Muscle layer of duodenum (tissue), 2 donors: ENCODE data around the gene CNNM4.
A peak's percentile ranks its signal among the peaks of the same experiment; 100 is the strongest.

Experiments
- H3K27ac ChIP-seq: one replicate; pipeline ENCODE4 v1.7.0; 2013; ENCODE audit warnings: mild to moderate bottlenecking, low read length
- H3K27me3 ChIP-seq: one replicate; pipeline ENCODE4 v1.7.0; 2013; ENCODE audit warnings: low read depth, mild to moderate bottlenecking, control low read depth, low read length
- H3K36me3 ChIP-seq, 2 donors: one replicate each; pipeline ENCODE4 v1.7.0; 2013; ENCODE audit warnings: low read length in 2 of 2, control low read depth in 1 of 2, mild to moderate bottlenecking in 1 of 2; ENCODE audit not compliant: insufficient read depth in 2 of 2, control insufficient read depth in 1 of 2
- H3K4me1 ChIP-seq, 2 donors: one replicate each; pipeline ENCODE4 v1.7.0; 2013; ENCODE audit warnings: low read length in 2 of 2, mild to moderate bottlenecking in 2 of 2, control low read depth in 1 of 2, moderate library complexity in 1 of 2; ENCODE audit not compliant: insufficient read depth in 2 of 2, control insufficient read depth in 1 of 2
- H3K4me3 ChIP-seq, 2 donors: one replicate each; pipeline ENCODE4 v1.7.0; 2013; ENCODE audit warnings: low read length in 2 of 2, low read depth in 1 of 2, mild to moderate bottlenecking in 1 of 2
- H3K9me3 ChIP-seq, 2 donors: one replicate each; pipeline ENCODE4 v1.7.0; 2013; ENCODE audit warnings: low read length in 2 of 2, control low read depth in 1 of 2, mild to moderate bottlenecking in 1 of 2; ENCODE audit not compliant: control insufficient read depth in 1 of 2
- donor health status: healthy.

CNNM4 gene

DNA sequence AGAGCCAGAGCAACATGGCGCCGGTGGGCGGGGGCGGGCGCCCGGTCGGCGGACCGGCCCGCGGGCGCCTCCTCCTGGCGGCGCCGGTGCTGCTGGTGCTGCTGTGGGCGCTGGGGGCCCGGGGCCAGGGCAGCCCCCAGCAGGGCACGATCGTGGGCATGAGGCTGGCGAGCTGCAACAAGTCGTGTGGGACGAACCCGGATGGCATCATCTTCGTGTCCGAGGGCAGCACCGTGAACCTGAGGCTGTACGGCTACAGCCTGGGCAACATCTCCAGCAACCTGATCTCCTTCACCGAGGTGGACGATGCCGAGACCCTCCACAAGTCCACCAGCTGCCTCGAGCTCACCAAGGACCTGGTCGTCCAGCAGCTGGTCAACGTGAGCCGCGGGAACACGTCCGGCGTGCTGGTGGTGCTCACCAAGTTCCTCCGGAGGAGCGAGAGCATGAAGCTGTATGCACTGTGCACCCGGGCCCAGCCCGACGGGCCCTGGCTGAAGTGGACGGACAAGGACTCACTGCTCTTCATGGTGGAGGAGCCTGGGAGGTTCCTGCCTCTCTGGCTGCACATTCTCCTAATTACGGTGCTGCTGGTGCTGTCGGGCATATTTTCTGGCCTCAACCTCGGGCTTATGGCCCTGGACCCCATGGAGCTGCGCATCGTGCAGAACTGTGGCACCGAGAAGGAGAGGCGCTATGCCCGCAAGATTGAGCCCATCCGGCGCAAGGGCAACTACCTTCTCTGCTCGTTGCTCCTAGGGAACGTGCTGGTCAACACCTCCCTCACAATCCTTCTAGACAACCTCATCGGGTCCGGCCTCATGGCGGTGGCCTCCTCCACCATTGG lies 507 bp downstream of the CNNM4 start:
- Histone ChIP-seq H3K36me3 (no peaks in the 10 kb centered on the region), H3K27me3 (no peaks in the 10 kb centered on the region), H3K4me3 (peak overlapping the region; percentile 82 to 84), H3K27ac (peak overlapping the region; percentile 74), H3K9me3 (no peaks in the 10 kb centered on the region), H3K4me1 (peaks cover 29 to 41% of the 10 kb centered on the region in 2 donors)

DNA sequence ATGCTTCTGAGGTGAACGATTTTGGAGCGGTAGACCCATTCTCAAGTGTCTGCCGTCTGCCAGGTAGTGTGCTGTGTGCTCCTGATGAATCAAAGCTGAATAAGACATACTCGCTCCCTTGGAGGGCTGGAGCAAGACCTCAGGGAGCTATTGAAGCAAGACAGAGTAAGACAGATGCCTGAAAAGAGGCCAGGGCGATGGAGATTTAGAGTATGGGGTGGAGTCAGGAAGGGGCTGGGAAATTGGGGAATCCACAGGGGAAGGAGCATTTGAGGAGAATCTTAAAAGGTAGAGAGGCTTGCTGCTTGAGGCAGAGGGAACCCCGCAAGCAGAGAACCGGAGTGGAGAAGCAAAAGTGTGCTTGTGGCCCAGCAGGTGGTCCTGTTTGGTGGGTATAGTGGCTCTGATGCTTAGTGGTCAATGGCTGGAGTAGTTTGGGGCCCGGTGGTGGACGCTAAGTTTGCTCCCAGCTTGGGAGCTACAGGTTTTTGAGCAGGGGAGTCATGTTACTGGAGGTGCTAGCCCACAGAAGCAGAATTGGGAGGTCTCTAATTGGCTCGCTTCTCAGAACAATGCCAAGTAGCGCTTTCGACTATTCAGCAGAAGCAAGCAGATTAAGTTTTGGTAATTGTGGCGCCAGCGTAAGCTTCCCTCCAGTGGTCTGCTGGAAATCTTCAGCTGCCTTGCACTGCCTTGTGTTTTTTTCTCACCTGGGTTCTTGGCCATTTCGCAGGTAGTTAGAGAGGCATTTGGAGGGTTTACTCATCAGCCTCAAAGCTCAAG lies 2.0 kb downstream of the CNNM4 start:
- Histone ChIP-seq H3K27ac (peak overlapping the region; percentile 47), H3K4me1 (peaks cover 29 to 41% of the 10 kb centered on the region in 2 donors), H3K4me3 (peak overlapping the region; percentile 82 to 84), H3K9me3 (no peaks in the 10 kb centered on the region), H3K36me3 (no peaks in the 10 kb centered on the region), H3K27me3 (no peaks in the 10 kb centered on the region)

DNA sequence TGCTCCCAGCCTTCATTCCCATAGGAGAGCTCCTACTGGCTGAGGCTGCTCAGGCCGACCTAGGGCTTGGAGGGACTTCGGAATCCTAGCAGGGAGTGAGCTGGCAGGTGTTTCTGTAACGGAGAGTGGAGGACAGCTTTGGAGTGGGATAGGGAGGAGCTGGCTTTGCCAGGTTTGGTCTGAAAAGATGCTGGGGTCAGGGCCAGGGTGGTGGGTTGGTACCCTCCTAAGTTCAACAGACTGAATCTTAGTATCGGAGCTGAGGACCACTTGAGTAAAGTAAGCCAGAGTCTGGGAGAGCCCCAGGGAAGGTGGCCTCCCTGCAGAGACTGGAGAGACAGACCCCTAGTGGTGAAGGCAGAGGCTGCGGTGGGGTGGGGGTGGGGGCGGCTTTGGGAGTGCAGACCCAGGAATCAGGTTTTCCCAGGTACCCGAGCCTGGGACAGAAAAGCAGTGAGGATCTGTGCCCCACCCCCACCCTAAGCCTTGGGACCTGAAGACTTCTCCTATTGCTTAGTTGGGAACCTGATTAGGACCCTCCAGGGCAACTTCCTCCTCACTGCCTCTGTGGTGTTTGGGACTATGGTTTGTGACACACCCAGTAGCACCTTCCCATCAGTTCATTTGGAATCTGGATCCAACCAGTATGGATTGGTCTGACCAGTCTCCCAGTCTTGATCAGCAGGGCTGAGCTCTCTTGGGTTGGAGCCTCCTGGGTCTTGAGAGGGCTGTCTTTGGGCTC lies 3.0 kb downstream of the CNNM4 start:
- Histone ChIP-seq H3K4me1 (peaks cover 29 to 41% of the 10 kb centered on the region in 2 donors), H3K4me3 (peak overlapping the region; percentile 82 to 84), H3K9me3 (no peaks in the 10 kb centered on the region), H3K27ac (peak overlapping the region; percentile 83), H3K36me3 (no peaks in the 10 kb centered on the region), H3K27me3 (no peaks in the 10 kb centered on the region)

DNA sequence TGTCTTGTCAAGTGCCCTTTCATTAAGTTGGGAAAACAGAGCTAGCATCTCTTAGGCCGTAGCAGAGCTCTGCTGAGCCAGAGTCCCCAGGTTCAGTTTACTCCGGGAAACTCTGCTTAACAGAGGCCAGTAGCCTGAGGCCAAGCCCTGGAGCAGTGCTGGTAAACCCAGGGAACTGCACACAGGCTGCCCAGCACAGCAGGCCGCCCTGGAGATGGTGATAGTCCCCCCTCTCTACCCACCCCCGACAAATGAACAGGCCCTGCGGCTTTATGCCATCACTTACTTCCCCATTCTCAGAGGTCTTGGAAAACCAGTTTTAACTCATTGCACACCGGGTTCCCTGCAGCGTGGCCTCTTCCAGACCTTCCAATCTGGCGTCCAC lies 3.5 kb downstream of the CNNM4 start:
- Histone ChIP-seq H3K4me1 (peaks cover 29 to 41% of the 10 kb centered on the region in 2 donors), H3K27ac (peak overlapping the region; percentile 83), H3K4me3 (peak overlapping the region; percentile 82 to 84), H3K9me3 (no peaks in the 10 kb centered on the region), H3K27me3 (no peaks in the 10 kb centered on the region), H3K36me3 (no peaks in the 10 kb centered on the region)

DNA sequence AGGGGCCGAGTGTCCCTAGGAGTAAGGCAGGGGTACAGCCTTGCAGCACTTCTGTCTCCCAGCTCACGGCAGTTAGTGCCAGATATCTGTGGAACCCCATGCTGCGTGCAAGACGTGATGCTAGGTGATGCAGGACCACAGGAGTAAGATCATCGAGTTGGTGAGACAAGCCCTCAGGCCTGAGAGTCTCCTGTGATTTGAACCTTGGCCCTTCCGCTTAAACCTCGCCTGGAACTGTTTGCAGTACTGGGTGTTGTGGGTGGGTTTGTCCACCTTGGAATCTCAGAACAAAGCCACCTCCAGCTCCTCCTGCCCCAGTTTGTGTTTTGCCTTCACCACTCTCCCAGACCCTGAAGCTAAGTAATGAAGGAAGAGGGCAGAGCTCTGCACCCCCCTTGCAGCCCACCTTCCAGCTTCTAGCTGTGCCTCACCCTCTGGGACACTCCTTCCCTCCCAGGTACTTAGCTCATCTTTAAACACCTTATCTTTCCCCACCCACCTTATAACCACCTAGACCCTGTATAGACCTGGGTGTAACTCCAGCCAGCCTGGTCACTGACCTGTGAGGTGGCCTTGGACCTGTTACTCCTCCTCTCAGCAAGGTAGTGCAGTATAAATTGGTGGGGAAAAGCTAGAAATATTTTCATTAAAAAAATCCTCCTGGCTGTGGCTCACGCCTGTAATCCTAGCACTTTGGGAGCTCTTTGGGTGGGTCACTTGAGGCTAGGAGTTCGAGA lies 6.6 kb downstream of the CNNM4 start:
- Histone ChIP-seq H3K27me3 (no peaks in the 10 kb centered on the region), H3K9me3 (no peaks in the 10 kb centered on the region), H3K36me3 (no peaks in the 10 kb centered on the region), H3K27ac (no peak overlapping the region), H3K4me1 (peaks cover 14 to 27% of the 10 kb centered on the region in 2 donors), H3K4me3 (no peak overlapping the region)

DNA sequence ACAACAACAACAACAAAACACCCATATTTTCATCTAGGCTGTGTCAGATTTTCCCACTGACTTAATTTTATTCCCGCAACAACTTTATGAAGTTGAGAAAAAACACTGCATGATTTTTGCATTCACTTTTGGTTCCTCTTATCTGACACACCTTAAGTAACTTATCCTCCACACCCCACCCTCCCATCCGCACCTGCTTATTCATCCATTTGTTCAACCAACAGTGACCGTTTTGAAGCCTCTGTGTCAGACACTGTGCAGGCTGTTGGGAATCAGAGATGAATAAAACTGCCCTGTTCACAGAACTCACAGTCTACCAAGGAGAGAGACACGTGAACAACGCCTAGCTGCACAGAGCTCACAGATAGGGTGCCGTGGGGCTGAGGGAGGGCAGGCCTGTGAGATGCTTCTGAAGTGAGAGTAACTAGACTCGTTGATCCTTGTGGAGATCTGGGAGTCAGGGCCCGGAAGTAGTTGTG lies 7.4 kb downstream of the CNNM4 start:
- no peak overlapping the region for H3K4me3 ChIP-seq

DNA sequence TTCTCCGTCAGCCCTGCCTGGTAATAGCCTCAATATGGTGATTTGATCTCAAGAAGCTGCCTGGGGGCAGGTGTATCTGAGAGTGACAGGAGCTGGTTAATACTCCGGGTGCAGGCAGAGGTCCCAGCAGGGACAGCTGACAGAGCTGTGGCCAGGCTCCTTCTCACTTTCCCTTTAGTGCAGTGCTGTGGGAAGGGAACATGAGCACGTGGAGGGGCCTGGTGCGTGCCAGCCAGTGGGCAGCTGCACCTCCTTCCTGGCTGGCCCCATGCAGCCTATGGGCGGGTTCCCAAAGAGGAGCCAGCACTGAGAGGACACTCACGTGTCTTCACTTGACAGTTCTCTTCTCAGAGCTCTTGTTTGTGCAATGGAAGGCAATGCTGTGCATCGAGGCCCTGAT lies 9.1 kb downstream of the CNNM4 start:
- Histone ChIP-seq H3K4me3 (no peak overlapping the region), H3K36me3 (no peaks in the 10 kb centered on the region), H3K27ac (no peak overlapping the region), H3K9me3 (no peaks in the 10 kb centered on the region), H3K4me1 (peaks cover 0 to 8% of the 10 kb centered on the region in 2 donors), H3K27me3 (no peaks in the 10 kb centered on the region)

More for the DNA sequence above, 7.4 kb downstream of the CNNM4 start:
- no peak overlapping the region for H3K27ac ChIP-seq
- H3K9me3 ChIP-seq: no peaks in the 10 kb centered on the region
- peaks cover 8 to 21% of the 10 kb centered on the region in 2 donors for H3K4me1 ChIP-seq
- no peaks in the 10 kb centered on the region for H3K36me3 ChIP-seq
- no peaks in the 10 kb centered on the region for H3K27me3 ChIP-seq

DNA sequence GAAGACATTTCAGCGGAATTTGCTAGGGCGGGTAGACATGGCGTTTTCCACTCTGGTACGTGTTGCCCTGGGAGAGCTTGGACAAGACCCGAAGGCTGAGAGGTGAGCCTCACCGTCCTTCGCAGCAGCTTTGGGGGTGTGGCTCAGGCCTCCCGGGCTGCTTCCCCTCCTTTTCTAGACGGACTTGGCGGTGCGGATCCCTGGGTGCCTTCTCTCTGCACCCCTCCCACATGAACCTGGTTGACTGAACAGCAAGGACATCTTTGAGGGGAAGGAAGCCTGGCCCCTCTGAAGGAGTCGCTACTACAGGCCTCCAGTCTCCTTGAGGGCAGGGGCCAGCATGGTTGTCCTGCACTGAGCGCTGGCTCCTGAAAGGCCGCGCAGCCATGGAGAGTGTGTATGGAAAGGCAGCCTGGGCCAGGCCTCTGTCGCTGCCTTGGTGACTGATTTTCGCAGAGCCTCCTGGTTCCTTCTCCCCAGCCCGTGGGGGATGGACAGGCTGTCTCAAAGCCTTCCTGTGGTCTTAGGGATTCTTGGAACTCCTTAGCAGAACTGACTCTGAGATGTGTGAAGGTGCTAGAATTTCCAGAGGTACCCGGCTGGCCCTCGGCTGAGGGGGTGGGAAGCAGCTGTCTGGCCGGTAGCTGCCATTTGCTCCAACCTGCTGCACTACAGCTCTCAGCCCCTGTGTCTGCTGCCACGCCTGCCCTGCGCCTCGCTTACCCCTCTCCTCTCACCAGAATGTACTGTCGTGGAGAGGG lies 9.9 kb downstream of the CNNM4 start:
- Histone ChIP-seq H3K4me1 (peaks cover 0 to 8% of the 10 kb centered on the region in 2 donors), H3K27me3 (no peaks in the 10 kb centered on the region), H3K9me3 (no peaks in the 10 kb centered on the region), H3K4me3 (no peak overlapping the region), H3K36me3 (no peaks in the 10 kb centered on the region), H3K27ac (no peak overlapping the region)

DNA sequence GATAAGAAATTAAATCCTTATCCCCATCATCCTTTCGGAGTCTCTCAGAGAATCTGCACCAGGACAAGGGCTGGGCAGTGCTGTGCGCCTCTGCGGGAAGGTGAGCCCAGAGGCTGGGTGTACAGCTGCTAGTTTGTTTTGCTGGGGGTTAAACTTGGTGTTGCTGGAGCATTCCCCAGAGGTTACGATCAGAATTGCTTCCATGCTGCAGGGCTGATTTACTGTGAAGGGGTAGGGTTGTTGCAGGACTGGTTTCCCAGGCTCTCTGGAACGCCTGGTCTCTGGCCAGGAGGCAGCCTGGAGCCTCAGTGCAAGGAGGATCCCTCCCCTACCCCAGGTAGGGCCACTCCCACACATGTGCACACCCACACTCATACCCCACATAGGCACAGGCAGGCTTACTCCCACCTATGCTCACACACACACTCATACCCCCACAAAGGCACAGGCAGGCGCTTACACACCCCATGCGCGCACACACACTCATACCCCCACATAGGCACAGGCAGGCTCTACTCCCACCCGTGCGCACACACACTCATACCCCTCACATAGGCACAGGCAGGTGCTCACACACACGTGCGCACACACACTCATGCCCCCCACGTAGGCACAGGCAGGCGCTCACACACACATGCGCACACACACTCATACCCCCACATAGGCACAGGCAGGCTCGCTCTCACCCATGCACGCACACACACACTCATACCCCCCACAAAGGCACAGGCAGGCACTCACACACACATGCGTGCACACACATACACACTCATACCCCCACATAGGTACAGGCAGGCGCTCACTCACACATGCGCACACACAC lies 11.3 kb downstream of the CNNM4 start:
- no peak overlapping the region for H3K27ac ChIP-seq
- no peaks in the 10 kb centered on the region for H3K36me3 ChIP-seq
- peaks cover 0 to 8% of the 10 kb centered on the region in 2 donors for H3K4me1 ChIP-seq
- no peaks in the 10 kb centered on the region for H3K9me3 ChIP-seq
- no peaks in the 10 kb centered on the region for H3K27me3 ChIP-seq
- no peak overlapping the region for H3K4me3 ChIP-seq
